ENCODE data around the gene ACLY.
"Not testable (repeated sequence)": the region's sequence is repeated elsewhere in the genome, so short reads cannot be mapped to it uniquely, and the experiment has no call there.

ACLY gene

GRCh38 chr17:41871789-41872188 is 47.0 kb downstream of the ACLY start:
- DNase-seq (ENCODE audit: low spot score), result no peak

- DNase-seq (ENCODE audit: low spot score), result no peak
These were observed 48.1 kb downstream of the ACLY start for GRCh38 chr17:41870627-41871026.

- DNase-seq (ENCODE audit: low spot score), result no peak
These were observed 48.7 kb downstream of the ACLY start for GRCh38 chr17:41870097-41870496.

- no peak for DNase-seq (ENCODE audit: low spot score)
These were observed 49.3 kb downstream of the ACLY start for GRCh38 chr17:41869426-41869825.

- DNase-seq (ENCODE audit: low spot score), result no peak
These were observed 50.2 kb downstream of the ACLY start for GRCh38 chr17:41868568-41868967.

- DNase-seq (ENCODE audit: low spot score), result no peak
These were observed 53.2 kb downstream of the ACLY start for GRCh38 chr17:41865596-41865893.

GRCh38 chr17:41864836-41865595 is 53.7 kb downstream of the ACLY start, which contains the start of gene KLHL11:
Gene KLHL11, minus strand, starts transcription at chr17:41865423. Its CDS starts 53 bp downstream, at chr17:41865370.
- DNase-seq (ENCODE audit: low spot score), result peak; percentile 92

- peak; percentile 56 for DNase-seq (ENCODE audit: low spot score)
These were observed 54.3 kb downstream of the ACLY start for GRCh38 chr17:41864498-41864835.

GRCh38 chr17:41863074-41863848 is 55.5 kb downstream of the ACLY start:
- DNase-seq (ENCODE audit: low spot score), result no peak

GRCh38 chr17:41860254-41860931 is 58.4 kb downstream of the ACLY start:
- DNase-seq (ENCODE audit: low spot score), result no peak

- DNase-seq (ENCODE audit: low spot score), result not testable (repeated sequence)
These were observed 67.4 kb downstream of the ACLY start for GRCh38 chr17:41851382-41851781.

- peak; percentile 37 for DNase-seq (ENCODE audit: low spot score)
These were observed 69.3 kb downstream of the ACLY start for GRCh38 chr17:41849251-41849990.

- no peak for DNase-seq (ENCODE audit: low spot score)
These were observed 70.0 kb downstream of the ACLY start for GRCh38 chr17:41848788-41849187.

- no peak for DNase-seq (ENCODE audit: low spot score)
These were observed 73.8 kb downstream of the ACLY start for GRCh38 chr17:41844971-41845370.

- not testable (repeated sequence) for DNase-seq (ENCODE audit: low spot score)
These were observed 78.0 kb downstream of the ACLY start for GRCh38 chr17:41840781-41841180.

GRCh38 chr17:41839448-41839847 is 79.3 kb downstream of the ACLY start:
- DNase-seq (ENCODE audit: low spot score), result not testable (repeated sequence)

GRCh38 chr17:41837761-41838538 is 80.8 kb downstream of the ACLY start, which contains the start of gene KLHL10:
Gene KLHL10, plus strand, starts transcription at chr17:41837825. Its CDS starts 108 bp downstream, at chr17:41837933.
- DNase-seq (ENCODE audit: low spot score), result no peak

GRCh38 chr17:41836550-41837196 is 82.1 kb downstream of the ACLY start:
- no peak for DNase-seq (ENCODE audit: low spot score)

- DNase-seq (ENCODE audit: low spot score), result peak; percentile 88
These were observed 82.8 kb downstream of the ACLY start, which contains the start of gene NT5C3B for GRCh38 chr17:41835800-41836549. Gene NT5C3B, minus strand, starts transcription at chr17:41836232. Its CDS starts 39 bp downstream, at chr17:41836193.

Measured in germinal center (tissue), 1 donor.